A204.1 (cell line): Measurements from ENCODE around the gene RABL2B.
"Not testable (repeated sequence)": the region's sequence is repeated elsewhere in the genome, so short reads cannot be mapped to it uniquely, and the experiment has no call there.

Experiments
- FAIRE-seq: peaks from 2 replicates; lab custom pipeline; 2012; peaks lifted over from hg19 to GRCh38; lab: Jason Lieb, UNC

RABL2B gene

GRCh38 chr22:50783033-50783879, at the start of gene RABL2B:
TSS of gene RABL2B (minus strand) at chr22:50783636. CDS start at chr22:50782294, 1,342 bp downstream.
- not testable (repeated sequence) for FAIRE-seq

GRCh38 chr22:50786936-50787335, 3.5 kb upstream of the RABL2B start:
- FAIRE-seq: not testable (repeated sequence)

- FAIRE-seq: not testable (repeated sequence)
Observed at GRCh38 chr22:50785289-50785688, 1.9 kb upstream of the RABL2B start.

- not testable (repeated sequence) for FAIRE-seq
Observed at GRCh38 chr22:50783880-50784276, 442 bp upstream of the RABL2B start.

GRCh38 chr22:50782253-50782652, 1.2 kb downstream of the RABL2B start:
- FAIRE-seq: not testable (repeated sequence)

GRCh38 chr22:50780244-50780643, 3.2 kb downstream of the RABL2B start:
- FAIRE-seq: not testable (repeated sequence)

- not testable (repeated sequence) for FAIRE-seq
Observed at GRCh38 chr22:50777631-50778030, 5.8 kb downstream of the RABL2B start.

- not testable (repeated sequence) for FAIRE-seq
Observed at GRCh38 chr22:50775132-50775531, 8.3 kb downstream of the RABL2B start.

- not testable (repeated sequence) for FAIRE-seq
Observed at GRCh38 chr22:50764288-50764687, 19.1 kb downstream of the RABL2B start.

- FAIRE-seq: not testable (repeated sequence)
Observed at GRCh38 chr22:50761829-50762228, 21.6 kb downstream of the RABL2B start.

- FAIRE-seq: not testable (repeated sequence)
Observed at GRCh38 chr22:50759597-50760341, 23.7 kb downstream of the RABL2B start.

GRCh38 chr22:50756949-50757491, 26.4 kb downstream of the RABL2B start:
- FAIRE-seq: not testable (repeated sequence)

GRCh38 chr22:50756406-50756805, 27.0 kb downstream of the RABL2B start:
- FAIRE-seq: not testable (repeated sequence)

GRCh38 chr22:50755251-50755650, 28.2 kb downstream of the RABL2B start:
- FAIRE-seq: not testable (repeated sequence)

GRCh38 chr22:50749302-50750074, 33.9 kb downstream of the RABL2B start:
- FAIRE-seq: not testable (repeated sequence)

- not testable (repeated sequence) for FAIRE-seq
Observed at GRCh38 chr22:50748630-50749029, 34.8 kb downstream of the RABL2B start.

- FAIRE-seq: not testable (repeated sequence)
Observed at GRCh38 chr22:50747521-50747920, 35.9 kb downstream of the RABL2B start.

- FAIRE-seq: not testable (repeated sequence)
Observed at GRCh38 chr22:50744424-50744823, 39.0 kb downstream of the RABL2B start.

- not testable (repeated sequence) for FAIRE-seq
Observed at GRCh38 chr22:50740714-50741113, 42.7 kb downstream of the RABL2B start.

GRCh38 chr22:50739894-50740293, 43.5 kb downstream of the RABL2B start:
- no peak for FAIRE-seq

GRCh38 chr22:50739279-50739691, 44.2 kb downstream of the RABL2B start:
- no peak for FAIRE-seq
